Gastroesophageal sphincter (tissue), 4 donors: ENCODE measurements around the gene IL36G. TPM values are rescaled to one million over a fixed set of nuclear protein-coding genes. Genes with fewer than 3 reads are reported as not detected.

Experiments used
- ATAC-seq: fragments of 150-250 bp; one replicate; pipeline ENCODE4 v1.9.1; 2016; ENCODE audit warnings: mild to moderate bottlenecking, moderate library complexity
- H3K27ac ChIP-seq, 4 donors: fragments of 200-600 bp; sonication (generic) in 3 of 4; 1 replicate in 3 of 4; 2 replicates in 1 of 4; pipeline ENCODE4 v1.5.1; 2016 to 2019
- H3K27me3 ChIP-seq: fragments of 200-600 bp; sonication (generic); one replicate; pipeline ENCODE4 v1.5.1; 2019
- H3K36me3 ChIP-seq, 2 donors: fragments of 200-600 bp; sonication (generic); one replicate each; pipeline ENCODE4 v1.5.1; 2019; ENCODE audit warnings: control low read depth in 1 of 2
- H3K4me1 ChIP-seq, 3 donors: fragments of 200-600 bp; sonication (generic); 1 replicate in 2 of 3; 2 replicates in 1 of 3; pipeline ENCODE4 v1.5.1; 2016 to 2019; ENCODE audit warnings: control low read depth in 2 of 3
- H3K4me3 ChIP-seq, 2 donors: fragments of 200-600 bp; sonication (generic); one replicate each; pipeline ENCODE4 v1.5.1; 2019; ENCODE audit warnings: mild to moderate bottlenecking in 1 of 2, moderate library complexity in 1 of 2
- H3K9me3 ChIP-seq, 3 donors: fragments of 200-600 bp; sonication (generic); one replicate each; pipeline ENCODE4 v1.5.1; 2017 to 2019; ENCODE audit warnings: control low read depth in 2 of 3
- CTCF ChIP-seq, 4 experiments: fragments of 200-600 bp in 2 of 4; fragments of 450-650 bp in 2 of 4; sonication (generic) in 1 of 4; IDR thresholded peaks; one replicate each; pipeline ENCODE4 v1.5.1; 2017 to 2019; ENCODE audit warnings: antibody characterized with exemption in 4 of 4, mild to moderate bottlenecking in 2 of 4, moderate library complexity in 2 of 4
- EP300 ChIP-seq: sonication (generic); formaldehyde crosslinking; IDR thresholded peaks from one replicate; pipeline ENCODE4 v1.6.1; 2017; ENCODE audit warnings: antibody characterized with exemption, mild to moderate bottlenecking
- POLR2A ChIP-seq, 2 donors: fragments of 450-650 bp; IDR thresholded peaks; one replicate each; pipeline ENCODE4 v1.6.1; 2017; ENCODE audit warnings: antibody characterized with exemption in 2 of 2, mild to moderate bottlenecking in 2 of 2, moderate library complexity in 1 of 2
- POLR2AphosphoS5 ChIP-seq: sonication (generic); formaldehyde crosslinking; IDR thresholded peaks from one replicate; pipeline ENCODE4 v1.6.1; 2017; ENCODE audit warnings: antibody characterized with exemption
- WGBS, 2 donors: methylation state at CpG; one replicate each; pipeline ENCODE4 v1.1.5; 2018; ENCODE audit warnings: low coverage in 1 of 2; 5-methylcytosine and 5-hydroxymethylcytosine counted together
- total RNA-seq, 4 donors: library from RNA; depleted of rRNA; stranded (reverse); fragments of >200 nt; gene quantifications; one replicate each; pipeline ENCODE4 v1.1.0, GENCODE V29; 2016

The IL36G gene
- total RNA-seq, 4 donors from 2014 or later = 0.78 to 1.8 TPM; not detected in 2

- ATAC-seq = no peak
- H3K4me1 ChIP-seq = no peaks in the 10 kb centered on the region
- 90 to 100% methylated on average over 1 of the region's 1 CpG for WGBS, 2 donors
- no peak overlapping the region for H3K27ac ChIP-seq
- TF ChIP-seq POLR2AphosphoS5 (no peak), CTCF (IDR thresholded peaks at IDR 0.05) (no peak), POLR2A (IDR thresholded peaks at IDR 0.05) (no peak), EP300 (no peak)
- H3K4me3 ChIP-seq = no peak overlapping the region
- H3K9me3 ChIP-seq = no peaks in the 10 kb centered on the region
- peaks cover 16% of the 10 kb centered on the region for H3K27me3 ChIP-seq
- no peaks in the 10 kb centered on the region for H3K36me3 ChIP-seq
These were observed 33.3 kb downstream of the IL36G start for GRCh38 chr2:113011108-113011507.

DNA sequence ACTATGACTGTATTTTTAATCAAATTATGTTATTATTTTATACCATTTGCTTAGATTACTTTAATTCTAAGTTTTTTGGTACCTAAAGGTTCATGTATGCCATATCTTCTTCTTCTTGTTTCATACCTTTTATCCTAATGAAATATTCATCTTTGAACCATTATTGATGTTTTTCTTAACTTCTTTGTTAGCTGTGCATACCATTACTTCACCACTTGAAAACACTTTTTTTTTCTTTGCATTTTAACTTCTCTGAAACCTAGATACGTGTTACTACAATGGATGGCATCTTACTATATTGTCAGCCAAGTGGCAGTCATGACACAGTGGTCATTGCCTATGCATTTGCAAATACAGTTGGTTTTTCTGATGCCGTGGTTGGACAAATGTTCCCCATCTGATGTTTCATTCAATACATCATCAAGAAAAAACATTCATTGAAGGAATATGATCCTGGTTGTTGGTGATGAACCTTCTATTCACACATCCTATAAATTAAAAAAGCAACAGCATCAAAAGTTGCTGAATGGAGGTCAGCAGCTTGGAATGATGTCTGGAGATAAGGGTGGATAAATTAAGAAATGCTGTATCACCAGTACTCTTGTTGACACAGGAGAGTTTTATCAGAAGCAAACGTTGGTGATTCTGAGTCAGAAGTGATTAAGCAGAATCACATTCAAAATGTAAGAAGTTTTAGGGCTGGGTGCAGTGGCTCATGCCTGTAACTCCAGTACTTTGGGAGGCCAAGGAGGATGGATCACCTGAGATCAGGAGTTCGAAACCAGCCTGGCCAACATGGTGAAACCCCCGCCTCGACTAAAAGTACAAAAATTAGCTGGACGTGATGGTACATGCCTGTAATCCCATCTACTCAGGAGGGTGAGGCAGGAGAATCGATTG lies 34.9 kb downstream of the IL36G start:
- Histone ChIP-seq H3K4me1 (no peaks in the 10 kb centered on the region), H3K27ac (no peak overlapping the region), H3K27me3 (peaks cover 24% of the 10 kb centered on the region), H3K9me3 (no peaks in the 10 kb centered on the region), H3K36me3 (no peaks in the 10 kb centered on the region), H3K4me3 (no peak overlapping the region)
- TF ChIP-seq POLR2AphosphoS5 (no peak), POLR2A (IDR thresholded peaks at IDR 0.05) (no peak)
- ATAC-seq = no peak
- 51 to 80% methylated on average over 4 to 7 of the region's 8 CpGs for WGBS, 2 donors

DNA sequence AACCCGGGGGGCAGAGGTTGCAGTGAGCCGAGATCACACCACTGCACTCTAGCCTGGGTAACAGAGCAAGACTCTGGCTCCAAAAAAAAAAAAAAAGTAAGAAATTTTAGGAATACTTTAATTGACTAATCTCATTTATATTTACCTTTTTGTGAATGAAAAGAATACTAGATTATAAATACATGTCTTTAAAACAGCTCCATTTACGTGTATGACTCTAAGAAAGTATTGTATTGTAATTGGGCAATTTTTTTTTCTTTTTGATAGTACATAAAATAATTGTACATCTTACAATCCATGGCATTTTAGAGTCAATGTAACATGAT lies 35.5 kb downstream of the IL36G start:
- 85% methylated on average over 3 of the region's 3 CpGs for WGBS, 2 donors
- Histone ChIP-seq H3K4me3 (no peak overlapping the region), H3K27me3 (peaks cover 24% of the 10 kb centered on the region), H3K27ac (no peak overlapping the region), H3K36me3 (no peaks in the 10 kb centered on the region), H3K9me3 (no peaks in the 10 kb centered on the region), H3K4me1 (no peaks in the 10 kb centered on the region)
- TF ChIP-seq EP300 = no peak
- no peak for TF ChIP-seq CTCF (IDR thresholded peaks at IDR 0.05)
- TF ChIP-seq POLR2AphosphoS5 = no peak
- TF ChIP-seq POLR2A (IDR thresholded peaks at IDR 0.05) = no peak
- no peak for ATAC-seq

DNA sequence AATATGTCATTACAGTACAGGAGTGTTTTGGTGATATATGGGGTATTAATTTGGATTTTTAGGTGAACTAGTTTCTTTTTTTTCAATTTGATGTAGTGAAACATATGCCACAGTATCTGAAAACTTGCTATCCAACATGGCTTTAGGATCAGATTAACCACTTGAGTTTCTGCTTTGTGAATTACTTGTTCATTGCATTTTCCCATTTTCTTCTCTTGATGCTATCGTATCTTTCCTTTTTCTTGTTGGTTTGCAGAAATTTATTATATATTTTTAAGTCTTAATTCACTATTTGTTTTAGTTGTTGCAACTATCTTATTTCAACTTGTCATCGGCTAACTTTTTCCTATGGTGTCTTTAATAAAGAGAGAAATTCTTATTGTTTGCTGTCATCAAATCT lies 36.3 kb downstream of the IL36G start:
- Histone ChIP-seq H3K9me3 (no peaks in the 10 kb centered on the region), H3K36me3 (no peaks in the 10 kb centered on the region), H3K27ac (no peak overlapping the region), H3K27me3 (peaks cover 29% of the 10 kb centered on the region), H3K4me3 (no peak overlapping the region), H3K4me1 (no peaks in the 10 kb centered on the region)
- TF ChIP-seq EP300 (no peak), POLR2A (IDR thresholded peaks at IDR 0.05) (no peak)
- ATAC-seq = no peak
- 85 to 94% methylated on average over 2 of the region's 2 CpGs for WGBS, 2 donors

GRCh38 chr2:113015042-113015441 lies 37.2 kb downstream of the IL36G start:
- Histone ChIP-seq H3K4me3 (no peak overlapping the region), H3K27ac (no peak overlapping the region), H3K27me3 (peaks cover 29% of the 10 kb centered on the region), H3K36me3 (no peaks in the 10 kb centered on the region), H3K4me1 (no peaks in the 10 kb centered on the region), H3K9me3 (no peaks in the 10 kb centered on the region)
- no peak for ATAC-seq
- 74% methylated on average over 1 of the region's 1 CpG; no CpG with 5 or more reads in 1 of the 2 donors for WGBS, 2 donors
- no peak for TF ChIP-seq EP300
- no peak for TF ChIP-seq POLR2AphosphoS5
- no peak for TF ChIP-seq CTCF (IDR thresholded peaks at IDR 0.05)
- no peak for TF ChIP-seq POLR2A (IDR thresholded peaks at IDR 0.05)

GRCh38 chr2:113015655-113016054 lies 37.8 kb downstream of the IL36G start:
- Histone ChIP-seq H3K27me3 (peaks cover 29% of the 10 kb centered on the region), H3K36me3 (no peaks in the 10 kb centered on the region), H3K27ac (no peak overlapping the region), H3K4me3 (no peak overlapping the region), H3K4me1 (no peaks in the 10 kb centered on the region), H3K9me3 (no peaks in the 10 kb centered on the region)
- TF ChIP-seq EP300 = no peak
- TF ChIP-seq POLR2A (IDR thresholded peaks at IDR 0.05) = no peak
- TF ChIP-seq CTCF (IDR thresholded peaks at IDR 0.05) = no peak
- no peak for TF ChIP-seq POLR2AphosphoS5
- 40% methylated on average over 1 of the region's 2 CpGs; no CpG with 5 or more reads in 1 of the 2 donors for WGBS, 2 donors
- no peak for ATAC-seq
